NCI-H2081 treated with DMSO at 0.1 percent for 48 hours (cell line): ENCODE results near the gene CEP350.
"Not testable (repeated sequence)": the region's sequence is repeated elsewhere in the genome, so short reads cannot be mapped to it uniquely, and the experiment has no call there.

ENCODE experiments used
- DNase-seq: peaks from one replicate; lab custom pipeline; 2025; lab: John Stamatoyannopoulos, UW

CEP350 gene

DNA sequence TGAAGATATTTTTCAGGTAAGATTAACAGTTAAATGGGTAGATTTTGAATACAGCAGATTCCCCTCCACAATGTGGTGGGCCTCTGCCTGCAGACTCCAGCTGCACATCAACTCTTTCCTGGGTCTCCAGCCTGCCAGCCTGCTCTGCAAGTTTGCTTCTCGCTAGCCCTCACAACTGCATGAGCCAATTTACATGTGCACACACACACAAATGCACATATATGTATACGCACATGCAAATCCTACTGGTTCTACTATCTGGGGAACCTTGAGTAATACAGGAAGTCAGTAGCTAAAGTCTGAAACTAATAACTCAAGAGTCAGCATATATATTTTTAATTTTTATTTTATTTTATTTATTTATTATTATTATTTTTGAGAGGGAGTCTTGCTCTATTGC is 165.2 kb downstream of the CEP350 start:
- no peak for DNase-seq

DNA sequence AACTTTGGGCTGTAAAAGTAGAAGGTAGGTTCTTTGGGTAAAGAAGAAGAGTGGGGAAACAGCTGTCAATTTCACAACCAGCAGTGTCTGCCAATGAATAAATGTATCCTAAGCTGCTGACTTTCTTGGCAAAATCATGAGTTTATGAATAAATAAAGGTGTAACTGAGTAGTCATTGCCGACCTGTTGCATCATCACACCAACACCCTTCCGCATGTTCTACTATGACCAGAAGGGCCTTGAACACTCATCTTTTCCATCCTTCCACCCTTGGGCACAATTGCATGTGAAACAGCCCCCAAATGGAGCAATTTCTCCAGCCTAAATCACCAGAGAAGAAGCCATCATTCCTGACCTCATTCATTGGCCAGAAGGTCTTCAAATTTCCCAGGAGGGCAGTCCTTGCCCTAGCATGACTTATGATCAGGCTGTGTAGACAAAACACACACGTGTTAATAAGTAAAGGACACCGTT is 168.9 kb downstream of the CEP350 start:
- DNase-seq: no peak

DNA sequence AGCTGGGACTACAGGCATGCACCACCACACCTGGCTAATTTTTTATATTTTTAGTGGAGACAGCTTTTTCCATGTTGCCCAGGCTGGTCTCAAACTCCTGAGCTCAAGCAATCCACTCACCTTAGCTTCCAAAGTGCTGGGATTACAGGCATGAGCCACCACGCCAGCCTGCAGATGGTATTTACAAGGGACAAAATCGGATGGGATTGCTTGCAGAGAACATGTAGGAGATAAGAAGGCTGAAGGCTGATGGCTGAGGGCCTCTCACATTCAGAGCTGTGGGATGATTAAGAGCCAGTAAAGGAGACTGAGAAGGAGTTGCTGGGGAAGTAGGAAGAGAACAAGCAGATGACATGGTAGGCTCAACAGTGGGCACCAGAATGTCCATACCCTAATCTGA is 176.0 kb downstream of the CEP350 start:
- no peak for DNase-seq

DNA sequence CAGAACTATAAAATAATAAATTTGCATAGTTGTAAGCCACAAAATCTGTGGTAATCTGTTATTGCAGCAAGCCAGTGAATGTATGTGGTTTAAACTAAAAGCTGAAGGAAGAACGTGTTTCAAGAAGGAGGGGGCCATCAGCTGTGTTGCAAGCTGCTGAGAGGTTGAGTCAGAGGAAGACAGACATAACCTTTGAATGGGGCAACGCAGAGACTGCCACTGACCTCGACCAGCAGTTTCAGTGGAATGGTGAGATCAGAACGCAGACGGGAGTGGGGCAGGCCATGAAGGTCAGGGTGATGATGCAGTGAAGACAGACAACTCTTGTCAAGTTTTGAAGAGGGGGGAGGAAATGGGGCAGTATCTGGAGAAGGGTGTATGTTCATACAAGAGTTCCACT is 176.9 kb downstream of the CEP350 start:
- no peak for DNase-seq

GRCh38 chr1:180133193-180133592 is 178.6 kb downstream of the CEP350 start:
- DNase-seq: no peak

DNA sequence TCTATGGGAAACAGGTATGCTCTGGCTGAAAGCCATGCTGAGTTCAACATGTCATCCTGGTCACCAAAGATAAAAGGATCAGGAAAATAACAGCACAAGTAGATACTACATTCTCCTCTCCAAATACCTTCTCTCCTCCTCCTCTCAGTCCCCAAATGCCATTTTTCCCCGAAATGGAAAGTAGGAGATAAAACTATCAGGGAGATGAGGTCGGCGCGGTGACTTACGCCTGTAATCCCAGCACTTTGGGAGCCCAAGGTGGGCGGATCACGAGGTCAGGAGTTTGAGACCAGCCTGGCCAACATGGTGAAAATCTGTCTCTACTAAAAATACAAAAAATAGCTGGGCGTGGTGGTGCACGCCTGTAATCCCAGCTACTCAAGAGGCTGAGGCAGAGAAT is 179.1 kb downstream of the CEP350 start:
- not testable (repeated sequence) for DNase-seq

DNA sequence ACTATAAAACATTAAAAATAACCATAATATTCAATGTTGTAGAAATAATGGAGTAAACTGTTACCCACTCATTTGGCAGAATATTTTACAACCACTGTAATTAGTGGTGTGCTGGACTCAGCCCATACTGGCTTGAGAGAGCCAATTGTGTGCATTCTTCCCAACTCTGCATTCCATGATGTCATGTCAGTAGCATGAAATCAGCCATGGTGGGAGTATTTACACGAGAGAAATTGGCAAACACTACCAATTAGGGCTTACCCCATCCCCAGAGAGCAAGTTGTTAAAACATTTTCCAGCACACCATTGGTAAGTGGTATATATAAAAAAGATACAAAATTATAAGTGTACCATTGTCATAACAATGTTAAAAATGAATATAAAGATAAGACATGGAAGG is 180.9 kb downstream of the CEP350 start:
- no peak for DNase-seq

DNA sequence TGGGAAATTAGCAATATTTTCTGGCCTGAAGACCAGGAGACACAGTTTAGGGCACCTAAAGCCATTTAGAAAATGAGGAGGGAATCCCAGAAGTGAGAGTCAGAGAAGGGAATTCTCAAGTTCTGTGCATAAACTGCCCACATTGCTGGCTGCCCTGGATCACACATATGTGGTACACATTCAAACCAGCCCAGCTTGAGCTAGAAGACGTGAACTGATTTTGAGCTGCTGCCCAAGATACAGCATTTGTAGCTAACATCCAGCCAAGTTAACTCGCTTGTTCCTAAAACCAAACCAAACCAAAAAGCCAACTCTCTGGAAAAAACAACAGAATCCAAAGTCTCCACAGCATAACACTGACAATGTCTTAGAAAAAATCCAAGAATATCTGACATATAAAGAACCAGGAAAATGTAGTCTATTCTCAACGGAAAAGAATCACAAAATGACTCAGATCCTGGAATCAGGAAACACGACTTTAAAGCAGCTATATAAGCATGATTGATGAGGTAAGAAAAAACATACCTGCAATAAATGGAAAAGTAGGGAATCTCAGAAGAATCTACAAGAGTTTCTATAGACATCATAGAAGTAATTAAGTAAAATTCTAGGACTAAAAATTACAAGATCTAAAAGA is 181.8 kb downstream of the CEP350 start:
- no peak for DNase-seq

GRCh38 chr1:180136968-180137356 is 182.4 kb downstream of the CEP350 start:
- no peak for DNase-seq

- DNase-seq: no peak
Measured at GRCh38 chr1:180137776-180138175, 183.2 kb downstream of the CEP350 start.

DNA sequence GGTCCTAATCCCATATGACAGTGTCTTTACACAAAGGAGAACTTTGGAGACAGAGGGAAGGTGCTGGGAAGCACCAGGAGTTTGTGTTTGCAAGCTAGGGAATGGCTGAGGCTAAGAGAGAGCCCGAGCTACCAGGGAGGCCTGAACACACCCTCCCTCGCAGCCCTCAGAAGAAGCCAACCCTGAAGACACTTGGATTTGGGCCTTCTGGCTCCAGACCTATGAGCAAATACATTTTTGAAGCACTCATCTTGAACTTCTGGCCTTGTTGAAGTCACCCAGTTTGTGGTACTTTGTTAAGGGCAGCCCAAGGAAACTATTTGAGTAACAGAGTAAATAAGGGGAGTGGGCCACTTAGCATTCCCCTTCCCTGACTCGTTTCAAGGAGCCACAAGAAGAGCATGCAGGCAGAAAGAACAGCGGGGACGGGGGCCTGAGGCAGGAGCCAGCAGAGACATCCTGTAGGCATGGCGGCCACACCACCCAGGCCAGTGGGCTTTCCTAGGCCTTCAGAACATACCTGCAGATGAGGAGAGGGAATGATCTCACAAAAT is 186.8 kb downstream of the CEP350 start:
- no peak for DNase-seq

DNA sequence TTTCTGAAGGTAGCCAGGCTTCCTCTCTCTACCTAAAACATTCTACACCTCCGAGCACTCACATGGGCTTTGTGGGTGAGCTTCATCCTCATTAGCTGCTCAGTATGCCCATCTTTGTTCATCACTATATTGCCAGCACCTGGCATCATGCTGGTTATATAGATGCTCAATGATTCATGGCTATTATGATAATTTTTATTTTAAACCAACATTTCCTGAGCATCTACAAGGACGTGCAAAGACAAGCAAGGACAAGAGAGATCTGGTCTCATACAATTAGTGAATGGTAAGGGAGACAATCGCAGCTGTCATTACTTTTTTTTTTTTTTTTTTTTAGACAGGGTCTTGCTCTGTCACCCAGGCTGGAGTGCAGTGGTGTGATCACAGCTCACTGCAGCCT is 188.7 kb downstream of the CEP350 start:
- DNase-seq: no peak

DNA sequence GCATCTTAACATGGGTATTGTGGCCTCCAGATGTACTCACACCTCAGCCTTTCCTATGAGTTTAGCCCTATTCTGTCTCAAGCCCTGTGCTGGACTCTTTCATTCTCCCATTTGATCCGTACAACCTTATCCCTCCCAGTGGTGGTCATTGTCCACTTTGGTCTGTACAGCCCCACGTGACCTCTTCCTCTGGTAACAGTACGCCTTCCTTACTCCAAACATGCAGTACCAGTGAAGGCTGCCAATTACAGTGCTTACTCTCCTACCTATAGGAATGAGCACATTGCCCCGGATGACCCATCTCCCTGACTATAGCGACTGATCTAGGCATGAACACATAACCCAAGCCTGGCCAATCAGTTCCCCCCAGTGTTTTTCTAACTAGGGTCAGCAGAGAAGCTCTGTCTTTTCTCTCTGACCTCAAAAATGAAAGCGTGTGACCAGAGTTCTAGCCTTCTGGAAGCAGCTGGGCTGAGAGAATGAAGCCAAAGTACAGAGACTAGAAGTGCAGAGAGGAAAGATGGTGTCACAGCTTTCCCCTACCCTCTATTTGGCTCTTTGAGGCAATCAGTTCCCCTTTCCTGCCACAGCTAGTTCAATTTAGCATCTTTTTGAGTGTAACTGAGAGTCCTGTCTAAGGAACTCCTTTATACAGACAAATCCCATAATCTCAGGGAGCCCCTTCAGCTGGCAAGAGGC is 190.2 kb downstream of the CEP350 start:
- no peak for DNase-seq

GRCh38 chr1:180145446-180145845 is 190.8 kb downstream of the CEP350 start:
- no peak for DNase-seq

DNA sequence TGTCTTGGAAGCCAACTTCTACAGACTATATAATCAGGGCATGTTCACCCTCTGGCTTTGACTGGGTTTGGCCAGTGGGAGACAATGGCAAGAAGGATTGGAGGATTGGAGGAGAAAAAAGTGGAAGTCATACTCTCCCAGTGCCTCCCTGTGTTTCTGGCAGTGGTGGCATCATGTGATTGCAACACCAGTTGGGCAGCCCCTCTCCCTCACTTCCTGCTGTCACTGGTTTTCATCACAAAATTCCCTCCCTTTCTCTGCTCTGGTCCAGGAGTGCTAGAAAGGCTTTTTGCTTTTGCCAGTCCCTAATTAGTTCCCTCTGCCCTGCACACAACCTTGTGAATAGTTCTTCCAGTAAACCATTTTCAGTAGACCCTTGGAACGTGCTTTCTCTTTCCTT is 196.4 kb downstream of the CEP350 start:
- DNase-seq: no peak

GRCh38 chr1:180151508-180151907 is 196.9 kb downstream of the CEP350 start:
- DNase-seq: peak; percentile 43

DNA sequence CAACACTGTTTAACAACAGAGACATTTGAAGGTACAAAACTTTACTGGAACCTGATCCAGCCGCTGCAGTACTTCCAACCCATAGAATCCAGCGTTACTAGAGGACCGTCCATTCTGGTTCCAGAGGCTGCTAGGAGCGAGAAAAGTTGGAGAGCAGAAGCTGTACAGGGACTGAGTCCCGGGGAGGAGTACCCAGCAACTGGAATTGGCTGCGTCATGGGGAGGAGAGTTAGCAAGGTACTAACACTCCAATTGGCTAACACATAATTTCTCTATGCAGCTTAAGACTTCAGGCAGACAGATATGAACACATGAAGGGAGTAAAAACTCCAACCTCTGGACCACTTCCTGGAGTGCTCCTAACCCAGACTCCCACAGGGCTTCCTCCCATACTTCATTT is 198.0 kb downstream of the CEP350 start:
- DNase-seq: no peak

DNA sequence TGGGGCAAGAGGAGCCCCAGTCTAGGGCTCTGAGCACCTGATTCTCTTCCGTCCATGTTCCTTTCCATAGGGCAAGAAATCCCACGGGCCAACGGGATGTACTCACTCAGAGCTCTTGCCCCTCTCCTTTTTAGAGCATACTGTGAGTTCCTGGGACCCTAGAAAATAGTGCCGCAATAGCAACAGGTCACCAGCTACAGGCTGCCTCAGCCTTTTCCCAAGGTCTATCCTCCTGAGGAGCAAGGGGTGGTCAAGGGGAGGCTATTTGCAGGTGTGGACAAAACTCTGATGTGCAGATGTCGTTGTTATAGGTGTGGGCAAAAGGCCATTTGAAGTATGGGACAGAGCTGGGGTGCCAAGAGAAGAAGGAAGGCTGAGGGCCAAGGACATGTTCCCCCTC is 198.4 kb downstream of the CEP350 start:
- no peak for DNase-seq

DNA sequence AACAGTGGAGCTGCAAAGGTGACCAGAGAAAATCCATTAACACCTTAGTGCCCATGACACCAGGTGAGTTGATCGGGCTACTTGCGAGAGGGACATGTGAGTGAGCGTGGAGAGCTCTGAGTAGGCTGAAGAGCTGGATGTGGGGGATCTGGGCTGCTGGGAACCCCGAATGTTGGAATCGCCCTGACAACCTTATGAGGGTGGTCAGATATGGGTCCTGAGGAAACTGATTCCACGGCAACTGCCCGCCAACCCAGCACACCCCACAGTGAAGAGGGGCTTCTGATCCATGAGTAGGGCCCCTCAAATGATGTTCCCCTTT is 199.4 kb downstream of the CEP350 start:
- DNase-seq: no peak

GRCh38 chr1:180154325-180155181 is 199.9 kb downstream of the CEP350 start, which contains the start of gene QSOX1:
Gene QSOX1, plus strand, starts transcription at chr1:180154869. Its CDS starts 39 bp downstream, at chr1:180154908.
- peak; percentile 5 for DNase-seq

DNA sequence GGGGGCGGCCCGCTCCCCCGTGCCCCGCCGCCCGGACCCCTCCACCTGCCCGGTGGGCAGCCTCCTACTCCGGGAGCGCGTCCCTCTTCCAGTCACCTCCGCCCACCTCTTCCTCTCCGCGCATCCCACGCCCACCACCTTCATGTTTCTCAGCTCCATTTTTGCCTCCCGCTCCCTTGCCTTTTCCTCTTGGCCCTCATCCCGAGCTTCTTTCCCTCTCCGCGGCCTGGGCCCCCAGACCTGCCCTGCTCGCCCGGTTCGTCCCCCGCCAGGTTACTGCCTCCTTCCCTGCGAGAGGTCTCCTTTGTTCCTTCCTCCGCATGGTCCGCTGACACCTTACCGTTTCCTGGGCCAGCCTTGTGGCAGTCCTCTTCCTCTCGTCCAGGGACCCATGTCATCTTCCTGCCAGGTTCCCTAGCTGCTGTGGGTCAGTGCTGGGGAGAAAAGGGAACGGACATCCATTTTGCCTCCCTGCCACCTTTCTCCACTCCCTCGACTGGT is 200.6 kb downstream of the CEP350 start:
- DNase-seq: no peak

- no peak for DNase-seq
Measured at GRCh38 chr1:180156201-180156600, 201.6 kb downstream of the CEP350 start.
